SK-N-SH (cell line): Measurements from ENCODE around the gene SAMD4B. TPM values are rescaled to one million over a fixed set of nuclear protein-coding genes. Genes with fewer than 3 reads are reported as not detected.

ENCODE experiments used
- CTCF ChIA-PET: fragments of 300-600, 350-600 bp; formaldehyde crosslinking; extraction: SDS; loops from one replicate; lab custom pipeline; 2021; lab: Yijun Ruan, JAX
- POLR2A ChIA-PET: fragments of 350-600 bp; sonication (Branson Sonifier 250); formaldehyde crosslinking; extraction: SDS; loops from one replicate; lab custom pipeline; 2020; ENCODE audit warnings: antibody characterized with exemption, inconsistent platforms; lab: Yijun Ruan, JAX
- DNase-seq: peaks from one replicate; pipeline ENCODE4 v3.0.0; 2012
- H2AFZ ChIP-seq: fragments of 200-600 bp; sonication (generic); 2 replicates; pipeline ENCODE4 v1.8.1; 2016; ENCODE audit warnings: antibody characterized with exemption, mild to moderate bottlenecking, low read depth
- H3F3A ChIP-seq: fragments of 200-600 bp; sonication (generic); replicated peaks from 2 replicates; pipeline ENCODE3; 2016; ENCODE audit warnings: antibody characterized with exemption, mild to moderate bottlenecking; ENCODE audit not compliant: insufficient read depth
- H3K27ac ChIP-seq, 2 experiments: fragments of 200-500 bp in 1 of 2; fragments of 200-600 bp in 1 of 2; sonication (Bioruptor generic) in 1 of 2; sonication (generic), shearing (Covaris generic) in 1 of 2; 2 replicates each; pipeline versions ENCODE4 v1.5.1 to v1.6.1; 2014 to 2016; ENCODE audit warnings: low read depth in 2 of 2, inconsistent platforms in 1 of 2, low read length in 1 of 2, mild to moderate bottlenecking in 1 of 2, mixed read lengths in 1 of 2
- H3K27me3 ChIP-seq: fragments of 200-600 bp; sonication (generic), shearing (Covaris generic); 2 replicates; pipeline ENCODE4 v1.6.1; 2016; ENCODE audit warnings: mixed run types; ENCODE audit not compliant: insufficient read depth
- H3K36me3 ChIP-seq, 2 experiments: fragments of 200-500 bp in 1 of 2; fragments of 200-600 bp in 1 of 2; sonication (Bioruptor generic) in 1 of 2; sonication (generic) in 1 of 2; replicated peaks in 1 of 2; 2 replicates each; pipeline versions ENCODE3 to v1.5.1; 2014 to 2016; ENCODE audit warnings: low read length in 1 of 2, mild to moderate bottlenecking in 1 of 2; ENCODE audit not compliant: insufficient read depth in 2 of 2, control insufficient read depth in 1 of 2
- H3K4me1 ChIP-seq, 2 experiments: fragments of 200-500 bp in 1 of 2; fragments of 200-600 bp in 1 of 2; sonication (Bioruptor generic) in 1 of 2; sonication (generic), shearing (Covaris generic) in 1 of 2; 2 replicates each; pipeline versions ENCODE4 v1.5.1 to v1.6.1; 2014 to 2016; ENCODE audit warnings: low read depth in 1 of 2, low read length in 1 of 2, mixed run types in 1 of 2; ENCODE audit not compliant: insufficient read depth in 2 of 2, control insufficient read depth in 1 of 2
- H3K4me2 ChIP-seq: fragments of 200-600 bp; sonication (generic), shearing (Covaris generic); 2 replicates; pipeline ENCODE4 v1.6.1; 2017; ENCODE audit warnings: mixed run types
- H3K4me3 ChIP-seq, 2 experiments: fragments of 200-500 bp in 1 of 2; fragments of 200-600 bp in 1 of 2; sonication (Bioruptor generic) in 1 of 2; sonication (generic), shearing (Covaris generic) in 1 of 2; 2 replicates each; pipeline versions ENCODE4 v1.5.1 to v1.8.1; 2014 to 2016; ENCODE audit warnings: low read depth in 2 of 2, inconsistent platforms in 1 of 2, low read length in 1 of 2, mild to moderate bottlenecking in 1 of 2, mixed read lengths in 1 of 2, moderate library complexity in 1 of 2
- H3K79me2 ChIP-seq: fragments of 200-600 bp; sonication (generic); 2 replicates; pipeline ENCODE4 v1.8.1; 2017; ENCODE audit warnings: mild to moderate bottlenecking; ENCODE audit not compliant: insufficient read depth
- H3K9ac ChIP-seq: fragments of 200-600 bp; sonication (generic); 2 replicates; pipeline ENCODE4 v1.6.1; 2017; ENCODE audit warnings: mixed run types
- H3K9me2 ChIP-seq: fragments of 200-600 bp; sonication (generic); 2 replicates; pipeline ENCODE4 v1.6.1; 2017; ENCODE audit warnings: mixed run types
- H3K9me3 ChIP-seq: fragments of 200-600 bp; sonication (generic); 2 replicates; pipeline ENCODE4 v1.6.1; 2017; ENCODE audit warnings: mixed run types, mild to moderate bottlenecking, moderate library complexity
- H4K20me1 ChIP-seq: fragments of 200-600 bp; sonication (generic); 2 replicates; pipeline ENCODE4 v1.6.1; 2017; ENCODE audit warnings: mild to moderate bottlenecking, mixed run types; ENCODE audit not compliant: insufficient read depth
- CTCF ChIP-seq: fragments of 200-600 bp; sonication (generic); IDR thresholded peaks from 2 replicates; pipeline ENCODE4 v1.6.1; 2017; ENCODE audit warnings: antibody characterized with exemption, mild to moderate bottlenecking, moderate library complexity
- ELF1 ChIP-seq: IDR thresholded peaks from 2 replicates; pipeline ENCODE4 v1.4.0; 2012
- EZH2phosphoT487 ChIP-seq: fragments of 200-600 bp; sonication (generic); IDR thresholded peaks from 2 replicates; pipeline ENCODE4 v1.6.1; 2017; ENCODE audit warnings: low read depth, mixed run types, mild to moderate bottlenecking, antibody characterized with exemption, moderate library complexity, borderline replicate concordance
- MAX ChIP-seq: IDR thresholded peaks from 2 replicates; pipeline ENCODE4 v1.4.0; 2012; ENCODE audit warnings: low read depth
- MXI1 ChIP-seq: IDR thresholded peaks from 2 replicates; pipeline ENCODE4 v1.6.1; 2012; ENCODE audit warnings: mild to moderate bottlenecking, low read depth, low read length, improper control_type of control experiment
- NFIC ChIP-seq: IDR thresholded peaks from 2 replicates; pipeline ENCODE4 v1.4.0; 2012; ENCODE audit warnings: borderline replicate concordance
- NRF1 ChIP-seq: IDR thresholded peaks from 2 replicates; pipeline ENCODE4 v1.6.1; 2012; ENCODE audit warnings: low read depth, mild to moderate bottlenecking, low read length
- POLR2AphosphoS5 ChIP-seq: IDR thresholded peaks from 2 replicates; pipeline ENCODE4 v1.6.1; 2012; ENCODE audit warnings: low read depth, low read length
- RAD21 ChIP-seq: IDR thresholded peaks from 2 replicates; pipeline ENCODE4 v1.6.1; 2012; ENCODE audit warnings: mild to moderate bottlenecking, low read length
- RXRA ChIP-seq: IDR thresholded peaks from 2 replicates; pipeline ENCODE4 v1.4.0; 2012; ENCODE audit warnings: low read depth, mild to moderate bottlenecking, borderline replicate concordance
- SMC3 ChIP-seq: IDR thresholded peaks from 2 replicates; pipeline ENCODE4 v1.6.1; 2012; ENCODE audit warnings: low read depth, low read length, improper control_type of control experiment
- TAF1 ChIP-seq: IDR thresholded peaks from 2 replicates; pipeline ENCODE4 v1.6.1; 2012; ENCODE audit warnings: low read depth, mild to moderate bottlenecking, low read length, moderate library complexity, borderline replicate concordance
- ZBTB33 ChIP-seq: IDR thresholded peaks from 2 replicates; pipeline ENCODE4 v1.4.0; 2012; ENCODE audit warnings: low read depth, borderline replicate concordance
- WGBS: methylation state at CpG from one replicate; pipeline ENCODE4 v1.1.6; 2017; ENCODE audit warnings: low lambda C conversion rate; 5-methylcytosine and 5-hydroxymethylcytosine counted together
- polyA plus RNA-seq, 3 experiments: library from polyadenylated mRNA; depleted of rRNA; stranded (reverse); fragments of >200 nt; gene quantifications; 2 replicates each; pipeline ENCODE4 v1.2.3, GENCODE V29; 2012

Gene SAMD4B
- polyA plus RNA-seq, 1 of the 3 experiments (the other 2 are of a cell fraction): 83.0 TPM

- WGBS: 49% methylated on average over 16 of the region's 25 CpGs
- peak overlapping the region; percentile 97 for H3K9ac ChIP-seq
- H3K79me2 ChIP-seq: peaks cover 5% of the 10 kb centered on the region; the same call in 1 of the 2 replicates
- peaks cover 48% of the 10 kb centered on the region for H3F3A ChIP-seq
- peak overlapping the region in 1 of 2 experiments; percentile 41; a peak in 1 of 4 replicates for H3K4me3 ChIP-seq
- no peaks in the 10 kb centered on the region for H3K36me3 ChIP-seq
- no peaks in the 10 kb centered on the region; the same call in 1 of the 2 replicates for H4K20me1 ChIP-seq
- peaks cover 19 to 36% of the 10 kb centered on the region in 2 experiments; a peak in 3 of 4 replicates for H3K4me1 ChIP-seq
- H2AFZ ChIP-seq: peak overlapping the region; percentile 43; the same call in 1 of the 2 replicates
- H3K27ac ChIP-seq: peak overlapping the region; percentile 77 to 100
- no peaks in the 10 kb centered on the region for H3K27me3 ChIP-seq
- CTCF ChIA-PET: interaction anchor here (0.9 to 6.5 kb wide), 4 partner anchors 10 to 445 kb away, joined by 3 to 106 read pairs (median 6); partner anchors contain the start of genes FBL, MED29, PAF1 and PLEKHG2
- no peaks in the 10 kb centered on the region for H3K9me3 ChIP-seq
- DNase-seq: no peak
- peak overlapping the region; percentile 98 for H3K4me2 ChIP-seq
- POLR2A ChIA-PET: interaction anchor here (1.6 to 2.3 kb wide), 2 partner anchors 10 to 33 kb away, joined by 3 to 11 read pairs; partner anchors contain the start of genes MED29 and PAF1
- no peaks in the 10 kb centered on the region for H3K9me2 ChIP-seq
- TF ChIP-seq EZH2phosphoT487 (no peak), ZBTB33 (no peak), NFIC (no peak), CTCF (no peak), POLR2AphosphoS5 (no peak), TAF1 (no peak), SMC3 (no peak), RXRA (no peak), RAD21 (no peak), MAX (no peak), MXI1 (no peak), NRF1 (no peak), ELF1 (no peak)
Measured at GRCh38 chr19:39401549-39402345, 59.5 kb downstream of the SAMD4B start.
